HEK293 (cell line): Measurements from ENCODE around the gene CSMD2.
A peak's percentile ranks its signal among the peaks of the same experiment; 100 is the strongest.

Source experiments
- CTCF ChIA-PET: fragments of 350-600 bp; formaldehyde crosslinking; extraction: SDS; loops from one replicate; lab custom pipeline; 2021; ENCODE audit warnings: antibody characterized with exemption; lab: Yijun Ruan, JAX
- POLR2A ChIA-PET: fragments of 300-600 bp; formaldehyde crosslinking; extraction: SDS; loops from one replicate; lab custom pipeline; 2020; ENCODE audit warnings: antibody characterized with exemption, inconsistent platforms; lab: Yijun Ruan, JAX
- H3K27ac ChIP-seq: fragments of 200-500 bp; sonication (Bioruptor generic); 2 replicates; pipeline ENCODE4 v1.5.1; 2014; ENCODE audit warnings: low read depth, low read length, control low read depth, inconsistent platforms; ENCODE audit errors: extremely low read depth
- H3K36me3 ChIP-seq, 2 experiments: fragments of 200-500 bp in 1 of 2; sonication (Bioruptor generic) in 1 of 2; 1 replicate in 1 of 2; 2 replicates in 1 of 2; pipeline ENCODE4 v1.5.1; 2014 to 2017; ENCODE audit warnings: inconsistent platforms in 2 of 2, low read length in 2 of 2; ENCODE audit not compliant: control insufficient read depth in 2 of 2, insufficient read depth in 1 of 2
- H3K4me1 ChIP-seq: fragments of 200-500 bp; sonication (Bioruptor generic); 2 replicates; pipeline ENCODE4 v1.5.1; 2014; ENCODE audit warnings: mild to moderate bottlenecking, low read length, inconsistent platforms; ENCODE audit not compliant: control insufficient read depth, insufficient read depth
- H3K4me3 ChIP-seq: 2 replicates; pipeline ENCODE4 v1.5.1; 2011; ENCODE audit warnings: low read depth, mild to moderate bottlenecking, control low read depth, low read length, moderate library complexity
- H3K9me3 ChIP-seq: fragments of 200-500 bp; sonication (Bioruptor generic); 2 replicates; pipeline ENCODE4 v1.5.1; 2014; ENCODE audit warnings: low read depth, low read length, inconsistent platforms; ENCODE audit not compliant: control insufficient read depth, insufficient read depth
- EGR2 ChIP-seq: fragments of 450-650 bp; formaldehyde crosslinking; IDR thresholded peaks from 2 replicates; pipeline ENCODE4 v1.5.1; 2016; ENCODE audit warnings: low read depth, missing biosample characterization, missing genetic modification characterization
- HOXA7 ChIP-seq: sonication (generic); formaldehyde crosslinking; IDR thresholded peaks from 2 replicates; pipeline ENCODE4 v1.8.1; 2022; ENCODE audit warnings: missing genetic modification reagents, borderline replicate concordance
- HOXD13 ChIP-seq: sonication (generic); formaldehyde crosslinking; IDR thresholded peaks from 2 replicates; pipeline ENCODE4 v1.8.0; 2022; ENCODE audit warnings: missing genetic modification reagents, borderline replicate concordance
- IKZF3 ChIP-seq: fragments of 450-650 bp; IDR thresholded peaks from 2 replicates; pipeline ENCODE4 v1.5.0; 2018; ENCODE audit warnings: missing biosample characterization, mild to moderate bottlenecking, missing genetic modification characterization, moderate library complexity
- KLF9 ChIP-seq: fragments of 450-650 bp; formaldehyde crosslinking; IDR thresholded peaks from 2 replicates; pipeline ENCODE4 v1.5.1; 2016; ENCODE audit warnings: missing biosample characterization, missing genetic modification characterization, low read depth
- PRDM1 ChIP-seq: fragments of 450-650 bp; formaldehyde crosslinking; IDR thresholded peaks from 2 replicates; pipeline ENCODE4; 2016; ENCODE audit warnings: missing biosample characterization, missing genetic modification characterization
- SCRT2 ChIP-seq: fragments of 450-650 bp; formaldehyde crosslinking; IDR thresholded peaks from 2 replicates; pipeline ENCODE4 v1.5.1; 2016; ENCODE audit warnings: missing biosample characterization, missing genetic modification characterization
- SETDB1 ChIP-seq: IDR thresholded peaks from one replicate; pipeline ENCODE4 v1.6.1; 2017; ENCODE audit warnings: mild to moderate bottlenecking, low read length, moderate library complexity, mixed read lengths; ENCODE audit not compliant: insufficient read length
- YY2 ChIP-seq: fragments of 450-650 bp; formaldehyde crosslinking; IDR thresholded peaks from 2 replicates; pipeline ENCODE4 v1.5.1; 2016; ENCODE audit warnings: missing biosample characterization, missing genetic modification characterization
- ZBTB11 ChIP-seq: fragments of 450-650 bp; formaldehyde crosslinking; conservative IDR thresholded peaks from 2 replicates; pipeline ENCODE4 v1.5.1; 2016; ENCODE audit warnings: low read depth, missing biosample characterization, missing genetic modification characterization
- ZNF175 ChIP-seq: fragments of 450-650 bp; formaldehyde crosslinking; IDR thresholded peaks from 2 replicates; pipeline ENCODE4 v1.5.1; 2016; ENCODE audit warnings: missing biosample characterization, missing genetic modification characterization
- ZNF19 ChIP-seq: fragments of 450-650 bp; formaldehyde crosslinking; IDR thresholded peaks from 2 replicates; pipeline ENCODE4; 2016; ENCODE audit warnings: missing biosample characterization, missing genetic modification characterization, low read depth
- ZNF23 ChIP-seq: fragments of 450-650 bp; formaldehyde crosslinking; IDR thresholded peaks from 2 replicates; pipeline ENCODE4 v1.5.1; 2016; ENCODE audit warnings: missing biosample characterization, missing genetic modification characterization, borderline replicate concordance
- ZNF248 ChIP-seq: fragments of 450-650 bp; formaldehyde crosslinking; IDR thresholded peaks from 2 replicates; pipeline ENCODE4 v1.5.1; 2017; ENCODE audit warnings: missing biosample characterization, missing genetic modification characterization
- ZNF394 ChIP-seq: fragments of 450-650 bp; formaldehyde crosslinking; IDR thresholded peaks from 2 replicates; pipeline ENCODE4 v1.5.1; 2016; ENCODE audit warnings: missing biosample characterization, missing genetic modification characterization, mild to moderate bottlenecking, moderate library complexity, borderline replicate concordance
- ZNF473 ChIP-seq: fragments of 450-650 bp; formaldehyde crosslinking; IDR thresholded peaks from 2 replicates; pipeline ENCODE4 v1.5.1; 2017; ENCODE audit warnings: missing biosample characterization, missing genetic modification characterization
- ZNF555 ChIP-seq: fragments of 450-650 bp; formaldehyde crosslinking; conservative IDR thresholded peaks from 2 replicates; pipeline ENCODE4 v1.5.1; 2017; ENCODE audit warnings: missing biosample characterization, mild to moderate bottlenecking, missing genetic modification characterization, inconsistent platforms
- ZNF580 ChIP-seq: fragments of 450-650 bp; formaldehyde crosslinking; IDR thresholded peaks from 2 replicates; pipeline ENCODE4 v1.5.1; 2016; ENCODE audit warnings: missing biosample characterization, missing genetic modification characterization
- ZNF585B ChIP-seq: fragments of 450-650 bp; formaldehyde crosslinking; IDR thresholded peaks from 2 replicates; pipeline ENCODE4 v1.5.1; 2016; ENCODE audit warnings: missing biosample characterization, missing genetic modification characterization
- ZNF610 ChIP-seq: fragments of 450-650 bp; formaldehyde crosslinking; IDR thresholded peaks from 2 replicates; pipeline ENCODE4 v1.5.1; 2016; ENCODE audit warnings: missing biosample characterization, missing genetic modification characterization, borderline replicate concordance
- ZNF654 ChIP-seq: fragments of 450-650 bp; formaldehyde crosslinking; IDR thresholded peaks from 2 replicates; pipeline ENCODE4 v1.5.1; 2016; ENCODE audit warnings: low read depth, missing biosample characterization, missing genetic modification characterization
- ZNF677 ChIP-seq: fragments of 450-650 bp; IDR thresholded peaks from 2 replicates; pipeline ENCODE4 v1.5.0; 2018; ENCODE audit warnings: missing biosample characterization, mild to moderate bottlenecking, missing genetic modification characterization, moderate library complexity
- ZNF692 ChIP-seq: fragments of 450-650 bp; formaldehyde crosslinking; IDR thresholded peaks from 2 replicates; pipeline ENCODE4 v1.5.1; 2016; ENCODE audit warnings: missing biosample characterization, missing genetic modification characterization
- ZSCAN4 ChIP-seq: fragments of 450-650 bp; formaldehyde crosslinking; IDR thresholded peaks from 2 replicates; pipeline ENCODE4 v1.5.1; 2017; ENCODE audit warnings: missing biosample characterization, missing genetic modification characterization

Gene CSMD2

GRCh38 chr1:33914531-33914930 lies 250.5 kb downstream of the CSMD2 start (continued):
- no peak for TF ChIP-seq ZNF473 (tag by site-specific recombination)

GRCh38 chr1:33908324-33908956 lies 256.6 kb downstream of the CSMD2 start:
- Histone ChIP-seq H3K27ac (no peak overlapping the region), H3K9me3 (no peaks in the 10 kb centered on the region), H3K4me1 (no peaks in the 10 kb centered on the region), H3K36me3 (no peaks in the 10 kb centered on the region), H3K4me3 (no peak overlapping the region)
- TF ChIP-seq ZNF677 (tag by site-specific recombination) (no peak), ZNF23 (tag by site-specific recombination) (no peak), SCRT2 (tag by site-specific recombination) (peak; percentile 44; the same call in 1 of the 2 replicates), ZSCAN4 (tag by site-specific recombination) (no peak)
- ChIA-PET CTCF (interaction anchor here (0.6 kb wide), 1 partner anchor 21 kb away, joined by 4 read pairs; no protein-coding TSS in a partner anchor), POLR2A (no interaction called here)

- no peak overlapping the region for H3K27ac ChIP-seq
- no peak overlapping the region for H3K4me3 ChIP-seq
- TF ChIP-seq ZNF585B (tag by site-specific recombination) (no peak), ZNF692 (tag by site-specific recombination) (no peak), SETDB1 (no peak), HOXA7 (CRISPR knock-in tag) (no peak)
- no peaks in the 10 kb centered on the region for H3K36me3 ChIP-seq
- ChIA-PET CTCF (interaction anchor here (0.6 to 1.2 kb wide), 2 partner anchors 108 to 514 kb away, joined by 3 to 5 read pairs; no protein-coding TSS in a partner anchor), POLR2A (no interaction called here)
- H3K4me1 ChIP-seq = no peaks in the 10 kb centered on the region
- H3K9me3 ChIP-seq = no peaks in the 10 kb centered on the region
These were observed 258.9 kb downstream of the CSMD2 start for GRCh38 chr1:33906156-33906555.

- H3K9me3 ChIP-seq = no peaks in the 10 kb centered on the region
- H3K4me1 ChIP-seq = no peaks in the 10 kb centered on the region
- CTCF ChIA-PET = interaction anchor here (1.2 kb wide), 1 partner anchor 109 kb away, joined by 3 read pairs; no protein-coding TSS in a partner anchor
- no peaks in the 10 kb centered on the region for H3K36me3 ChIP-seq
- POLR2A ChIA-PET = no interaction called here
- H3K27ac ChIP-seq = no peak overlapping the region
- no peak overlapping the region for H3K4me3 ChIP-seq
- TF ChIP-seq ZNF610 (tag by site-specific recombination) = no peak
- no peak for TF ChIP-seq PRDM1
- TF ChIP-seq ZBTB11 (tag by site-specific recombination) = no peak
- no peak for TF ChIP-seq YY2 (tag by site-specific recombination)
- no peak for TF ChIP-seq ZNF248 (tag by site-specific recombination)
- TF ChIP-seq ZNF580 (tag by site-specific recombination) = no peak
- TF ChIP-seq ZNF555 (tag by site-specific recombination) = no peak
- no peak for TF ChIP-seq EGR2
- no peak for TF ChIP-seq ZNF394 (tag by site-specific recombination)
- TF ChIP-seq ZNF654 (tag by site-specific recombination) = no peak
- TF ChIP-seq ZNF19 (tag by site-specific recombination) = no peak
- TF ChIP-seq HOXD13 = no peak
- TF ChIP-seq IKZF3 (tag by site-specific recombination) = no peak
- no peak for TF ChIP-seq ZNF175 (tag by site-specific recombination)
- TF ChIP-seq KLF9 (tag by site-specific recombination) = no peak
These were observed 259.8 kb downstream of the CSMD2 start for GRCh38 chr1:33905241-33905640.
